Trophoblast cell (in vitro differentiated cells and primary cell): ENCODE results near the gene ACTN4.

Experiments used
- DNase-seq, 2 donors: peaks; one replicate each; pipeline ENCODE4 v3.0.0-alpha.2; 2016
- H2AFZ ChIP-seq: 2 replicates; pipeline ENCODE4 v1.6.1; 2013; ENCODE audit warnings: low read length, moderate library complexity, mild to moderate bottlenecking; ENCODE audit not compliant: insufficient read depth, poor library complexity
- H2AK5ac ChIP-seq: 2 replicates; pipeline ENCODE4 v1.6.1; 2013; ENCODE audit warnings: mild to moderate bottlenecking, low read length
- H2BK120ac ChIP-seq: 2 replicates; pipeline ENCODE4 v1.6.1; 2013; ENCODE audit warnings: low read length, mild to moderate bottlenecking, moderate library complexity; ENCODE audit not compliant: insufficient read depth, poor library complexity
- H2BK12ac ChIP-seq: 2 replicates; pipeline ENCODE4 v1.6.1; 2013; ENCODE audit warnings: mild to moderate bottlenecking, low read length, moderate library complexity
- H2BK5ac ChIP-seq: 2 replicates; pipeline ENCODE4 v1.6.1; 2013; ENCODE audit warnings: low read length, low read depth, moderate library complexity, mild to moderate bottlenecking; ENCODE audit not compliant: poor library complexity
- H3K14ac ChIP-seq: 2 replicates; pipeline ENCODE4 v1.6.1; 2013; ENCODE audit warnings: mild to moderate bottlenecking, low read length
- H3K18ac ChIP-seq: 2 replicates; pipeline ENCODE4 v1.6.1; 2013; ENCODE audit warnings: mild to moderate bottlenecking, low read length
- H3K23ac ChIP-seq: 2 replicates; pipeline ENCODE4 v1.6.1; 2013; ENCODE audit warnings: low read length
- H3K27ac ChIP-seq: 2 replicates; pipeline ENCODE4 v1.5.1; 2013; ENCODE audit warnings: low read depth, mild to moderate bottlenecking, inconsistent platforms, low read length, moderate library complexity
- H3K27me3 ChIP-seq: 2 replicates; pipeline ENCODE4 v1.6.1; 2013; ENCODE audit warnings: inconsistent platforms, mild to moderate bottlenecking, low read length, moderate library complexity; ENCODE audit not compliant: insufficient read depth
- H3K36me3 ChIP-seq, 2 experiments: 1 replicate in 1 of 2; 2 replicates in 1 of 2; pipeline ENCODE4 v1.6.1; 2013; ENCODE audit warnings: low read length in 2 of 2, mild to moderate bottlenecking in 2 of 2, moderate library complexity in 1 of 2; ENCODE audit not compliant: insufficient read depth in 2 of 2, control insufficient read depth in 1 of 2
- H3K4ac ChIP-seq: 2 replicates; pipeline ENCODE4 v1.6.1; 2013; ENCODE audit warnings: low read depth, mild to moderate bottlenecking, low read length, moderate library complexity
- H3K4me1 ChIP-seq, 2 experiments: 1 replicate in 1 of 2; 2 replicates in 1 of 2; pipeline ENCODE4 v1.6.1; 2013; ENCODE audit warnings: low read length in 2 of 2, mild to moderate bottlenecking in 2 of 2, moderate library complexity in 1 of 2; ENCODE audit not compliant: insufficient read depth in 2 of 2, control insufficient read depth in 1 of 2
- H3K4me2 ChIP-seq: 2 replicates; pipeline ENCODE4 v1.6.1; 2013; ENCODE audit warnings: inconsistent platforms, mild to moderate bottlenecking, low read length, moderate library complexity
- H3K4me3 ChIP-seq: 2 replicates; pipeline ENCODE4 v1.5.1; 2013; ENCODE audit warnings: mild to moderate bottlenecking, low read depth, low read length, inconsistent platforms
- H3K79me1 ChIP-seq: one replicate; pipeline ENCODE4 v1.6.1; 2013; ENCODE audit warnings: low read length
- H3K79me2 ChIP-seq: 2 replicates; pipeline ENCODE4 v1.6.1; 2013; ENCODE audit warnings: low read length, mild to moderate bottlenecking; ENCODE audit not compliant: control insufficient read depth, insufficient read depth, poor library complexity
- H3K9ac ChIP-seq: 2 replicates; pipeline ENCODE4 v1.6.1; 2013; ENCODE audit warnings: mild to moderate bottlenecking, low read length
- H3K9me3 ChIP-seq: 2 replicates; pipeline ENCODE4 v1.6.1; 2013; ENCODE audit warnings: low read depth, mild to moderate bottlenecking, control low read depth, inconsistent platforms, low read length; ENCODE audit not compliant: insufficient read depth
- H4K12ac ChIP-seq: 2 replicates; pipeline ENCODE4 v1.6.1; 2013; ENCODE audit warnings: low read depth, mild to moderate bottlenecking, low read length, moderate library complexity
- H4K8ac ChIP-seq: 2 replicates; pipeline ENCODE4 v1.6.1; 2013; ENCODE audit warnings: low read depth, mild to moderate bottlenecking, low read length, moderate library complexity
- H4K91ac ChIP-seq: one replicate; pipeline ENCODE4 v1.6.1; 2013; ENCODE audit warnings: low read depth, mild to moderate bottlenecking, low read length, moderate library complexity
- WGBS: extraction: QIAGEN DNeasy Blood & Tissue Kit; methylation state at CpG from one replicate; pipeline ENCODE4 v1.1.7; 2013; ENCODE audit warnings: missing lambda C conversion rate; ENCODE audit not compliant: insufficient read length, insufficient coverage; ENCODE audit errors: extremely low coverage; 5-methylcytosine and 5-hydroxymethylcytosine counted together

The ACTN4 gene

DNA sequence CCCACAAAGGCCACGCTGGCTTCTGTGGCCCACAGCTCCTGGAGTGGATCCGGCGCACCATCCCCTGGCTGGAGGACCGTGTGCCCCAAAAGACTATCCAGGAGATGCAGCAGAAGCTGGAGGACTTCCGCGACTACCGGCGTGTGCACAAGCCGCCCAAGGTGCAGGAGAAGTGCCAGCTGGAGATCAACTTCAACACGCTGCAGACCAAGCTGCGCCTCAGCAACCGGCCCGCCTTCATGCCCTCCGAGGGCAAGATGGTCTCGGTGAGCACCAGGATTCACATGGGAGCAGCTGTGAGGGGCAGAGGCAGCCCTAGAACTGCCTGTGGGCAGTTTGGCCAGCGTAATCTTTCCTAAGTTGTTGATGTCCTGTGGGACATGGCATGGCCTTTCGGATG, 69.6 kb downstream of the ACTN4 start:
- H2AK5ac ChIP-seq = no peak overlapping the region
- no peak overlapping the region for H3K9ac ChIP-seq
- no peak overlapping the region for H3K14ac ChIP-seq
- no peak overlapping the region for H3K4ac ChIP-seq
- H3K4me3 ChIP-seq = no peak overlapping the region
- peaks cover 9% of the 10 kb centered on the region for H3K9me3 ChIP-seq
- no peak overlapping the region for H3K4me2 ChIP-seq
- no CpG with 5 or more reads among the region's 17 CpGs for WGBS
- H3K79me2 ChIP-seq = no peaks in the 10 kb centered on the region
- H2BK120ac ChIP-seq = no peak overlapping the region
- H3K4me1 ChIP-seq = peaks cover 3 to 16% of the 10 kb centered on the region in 2 experiments
- H3K79me1 ChIP-seq = peaks cover 3% of the 10 kb centered on the region
- H3K18ac ChIP-seq = no peak overlapping the region
- no peak overlapping the region for H4K12ac ChIP-seq
- no peak overlapping the region for H3K23ac ChIP-seq
- H4K91ac ChIP-seq = no peak overlapping the region
- no peak overlapping the region for H4K8ac ChIP-seq
- H2BK12ac ChIP-seq = no peak overlapping the region
- no peaks in the 10 kb centered on the region for H3K27me3 ChIP-seq
- H3K27ac ChIP-seq = no peak overlapping the region
- no peak overlapping the region for H2BK5ac ChIP-seq
- no peak for DNase-seq
- H3K36me3 ChIP-seq = peaks cover 92% of the 10 kb centered on the region in 2 experiments
- no peak overlapping the region for H2AFZ ChIP-seq

DNA sequence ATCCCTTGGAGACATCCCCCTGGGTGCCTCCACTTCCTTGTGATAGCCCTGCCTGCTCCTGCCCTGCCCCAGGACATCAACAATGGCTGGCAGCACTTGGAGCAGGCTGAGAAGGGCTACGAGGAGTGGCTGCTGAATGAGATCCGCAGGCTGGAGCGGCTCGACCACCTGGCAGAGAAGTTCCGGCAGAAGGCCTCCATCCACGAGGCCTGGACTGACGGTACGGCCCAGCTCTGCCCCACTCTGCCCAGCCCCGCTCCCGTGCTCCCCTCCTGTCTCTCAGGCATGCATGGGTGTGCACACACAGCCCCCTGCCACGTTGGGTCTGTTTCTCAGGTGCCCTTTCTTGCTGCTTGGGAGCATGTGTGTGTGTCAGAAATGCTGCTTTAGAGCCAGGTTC, 70.4 kb downstream of the ACTN4 start:
- H3K27ac ChIP-seq = peak overlapping the region; percentile 3
- peak overlapping the region; percentile 30 for H3K4me3 ChIP-seq
- H2BK5ac ChIP-seq = no peak overlapping the region
- peaks cover 9% of the 10 kb centered on the region for H3K9me3 ChIP-seq
- H2AFZ ChIP-seq = no peak overlapping the region
- no CpG with 5 or more reads among the region's 11 CpGs for WGBS
- peaks cover 92% of the 10 kb centered on the region in 2 experiments for H3K36me3 ChIP-seq
- H3K9ac ChIP-seq = no peak overlapping the region
- no peak overlapping the region for H4K12ac ChIP-seq
- H4K91ac ChIP-seq = no peak overlapping the region
- H3K18ac ChIP-seq = peak overlapping the region; percentile 44
- peaks cover 3% of the 10 kb centered on the region for H3K79me1 ChIP-seq
- H3K4me2 ChIP-seq = no peak overlapping the region
- H2BK12ac ChIP-seq = no peak overlapping the region
- DNase-seq = no peak
- no peaks in the 10 kb centered on the region for H3K27me3 ChIP-seq
- no peak overlapping the region for H4K8ac ChIP-seq
- H2BK120ac ChIP-seq = no peak overlapping the region
- peaks cover 3 to 16% of the 10 kb centered on the region in 2 experiments for H3K4me1 ChIP-seq
- H3K23ac ChIP-seq = no peak overlapping the region
- H2AK5ac ChIP-seq = no peak overlapping the region
- H3K4ac ChIP-seq = no peak overlapping the region
- H3K79me2 ChIP-seq = no peaks in the 10 kb centered on the region
- H3K14ac ChIP-seq = no peak overlapping the region

DNA sequence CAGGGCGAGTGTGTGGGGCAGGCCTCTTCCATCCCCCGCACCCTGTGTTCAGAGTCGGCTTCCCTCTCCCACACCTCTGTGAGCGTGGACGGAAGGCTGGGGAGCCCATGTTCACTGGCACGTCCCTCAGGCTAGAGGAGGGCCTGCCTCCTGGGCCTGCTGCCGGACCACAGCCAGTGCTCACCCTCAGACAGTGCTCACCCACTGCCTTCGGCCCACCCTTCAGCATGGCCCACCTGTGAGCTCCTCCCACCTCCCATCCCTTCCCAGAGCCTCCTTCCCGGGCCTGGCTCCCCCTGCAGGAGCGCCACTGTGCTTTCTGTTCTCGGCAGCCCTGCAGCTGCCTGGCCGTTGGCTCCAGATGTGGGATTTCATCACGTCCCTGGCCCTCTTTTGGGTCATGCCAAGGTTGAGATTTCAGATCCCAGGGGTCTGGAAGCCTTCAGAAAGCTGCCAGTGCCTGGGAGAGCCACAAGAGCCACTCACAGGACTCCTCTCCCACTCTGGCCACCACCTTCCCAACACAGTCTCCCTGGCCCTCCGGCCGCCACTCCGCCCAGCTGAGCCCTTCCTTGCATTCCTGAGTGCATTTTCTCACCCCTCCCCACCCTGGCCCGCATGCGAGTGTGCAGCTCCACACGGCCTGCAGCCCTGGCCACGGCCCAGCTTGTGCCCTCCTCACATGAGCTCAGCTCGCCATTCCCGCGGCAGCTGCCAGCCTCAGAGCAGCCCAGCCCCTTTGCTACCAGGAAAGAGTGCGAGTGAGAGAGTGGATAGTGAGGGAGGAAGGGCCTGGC, 71.5 kb downstream of the ACTN4 start:
- Histone ChIP-seq H3K4me1 (peaks cover 3 to 16% of the 10 kb centered on the region in 2 experiments), H4K8ac (peak overlapping the region; percentile 33), H3K18ac (peak overlapping the region; percentile 65), H3K4ac (peak overlapping the region; percentile 33), H3K36me3 (peaks cover 92% of the 10 kb centered on the region in 2 experiments), H4K12ac (peak overlapping the region; percentile 56), H2BK12ac (peak overlapping the region; percentile 3), H2AK5ac (no peak overlapping the region), H2BK120ac (no peak overlapping the region), H3K27ac (peak overlapping the region; percentile 24), H3K79me2 (no peaks in the 10 kb centered on the region), H2BK5ac (peak overlapping the region; percentile 37), H3K4me3 (no peak overlapping the region), H3K4me2 (no peak overlapping the region), H3K9ac (no peak overlapping the region), H3K23ac (no peak overlapping the region), H3K14ac (peak overlapping the region; percentile 32), H3K27me3 (no peaks in the 10 kb centered on the region), H3K9me3 (peaks cover 9% of the 10 kb centered on the region), H2AFZ (peak overlapping the region; percentile 19), H3K79me1 (peaks cover 3% of the 10 kb centered on the region), H4K91ac (peak overlapping the region; percentile 27)
- DNase-seq = peak; percentile 90 to 91
- no CpG with 5 or more reads among the region's 24 CpGs for WGBS

DNA sequence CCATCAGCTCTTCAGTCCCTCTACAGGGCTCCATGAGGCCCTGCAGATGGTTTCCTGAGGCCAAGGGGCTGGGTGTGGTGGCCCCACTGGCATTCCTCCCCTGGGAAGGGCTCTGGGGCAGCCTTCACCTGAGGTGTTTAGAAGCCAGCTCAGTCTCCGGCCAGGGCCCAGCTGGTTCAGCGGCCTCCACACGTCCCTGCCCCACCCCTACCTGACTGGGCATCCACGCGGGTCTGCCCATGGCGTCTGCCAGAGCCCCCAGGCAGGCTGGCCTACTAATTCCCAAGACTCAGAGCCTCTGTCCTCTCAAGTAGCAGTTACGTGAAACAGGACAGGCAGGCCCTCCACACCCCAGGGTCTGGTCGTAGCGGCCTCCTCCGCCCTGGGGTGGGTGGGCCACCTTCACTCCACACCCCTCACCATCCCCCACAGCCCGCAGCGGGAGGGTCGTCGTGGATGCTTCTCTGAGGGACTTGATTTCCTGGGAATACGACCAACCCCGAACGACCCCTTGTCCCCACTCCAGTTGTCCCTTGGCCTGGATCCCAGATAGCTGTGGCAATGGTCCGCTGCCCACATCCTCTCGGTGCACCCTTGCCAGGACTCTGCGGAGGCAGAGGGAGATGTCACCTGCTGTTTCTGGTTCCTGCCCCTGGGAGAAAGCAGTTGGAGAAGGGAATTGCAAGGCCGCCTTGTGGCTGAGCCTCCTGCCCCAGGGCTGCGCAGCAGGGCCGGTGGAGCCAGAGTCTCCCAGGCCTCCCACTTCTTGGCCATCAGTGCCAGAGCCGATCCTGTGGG, 72.5 kb downstream of the ACTN4 start:
- Histone ChIP-seq H2BK12ac (no peak overlapping the region), H3K9ac (no peak overlapping the region)

More for the DNA sequence above, 72.5 kb downstream of the ACTN4 start:
- H3K79me1 ChIP-seq = peaks cover 3% of the 10 kb centered on the region
- H3K36me3 ChIP-seq = peaks cover 92% of the 10 kb centered on the region in 2 experiments
- H3K79me2 ChIP-seq = no peaks in the 10 kb centered on the region
- no peak overlapping the region for H3K14ac ChIP-seq
- no peak overlapping the region for H2AFZ ChIP-seq
- H3K4me3 ChIP-seq = no peak overlapping the region
- no peak overlapping the region for H3K4me2 ChIP-seq
- no peaks in the 10 kb centered on the region for H3K27me3 ChIP-seq
- no CpG with 5 or more reads among the region's 24 CpGs for WGBS
- H3K4ac ChIP-seq = no peak overlapping the region
- H4K12ac ChIP-seq = no peak overlapping the region
- no peak overlapping the region for H4K91ac ChIP-seq
- H3K18ac ChIP-seq = peak overlapping the region; percentile 65
- H3K4me1 ChIP-seq = peaks cover 3 to 16% of the 10 kb centered on the region in 2 experiments
- peak in 1 of 2 donors; percentile 29 for DNase-seq
- no peak overlapping the region for H2AK5ac ChIP-seq
- no peak overlapping the region for H4K8ac ChIP-seq
- no peak overlapping the region for H2BK120ac ChIP-seq
- H3K9me3 ChIP-seq = peaks cover 11% of the 10 kb centered on the region
- H3K27ac ChIP-seq = no peak overlapping the region
- no peak overlapping the region for H3K23ac ChIP-seq
- H2BK5ac ChIP-seq = no peak overlapping the region
